ENCODE measurements around the gene NKX2-3.

Gene NKX2-3

GRCh38 chr10:99565166-99565565, 32.4 kb downstream of the NKX2-3 start:
- DNase-seq (ENCODE audit: low read depth in 2 of 2): no peak
- no peak overlapping the region for H3K4me3 ChIP-seq (replicated peaks in 1 of 2; ENCODE audit: low read depth in 2 of 2, low read length in 2 of 2)
- no peak for TF ChIP-seq CTCF (IDR thresholded peaks at IDR 0.05; ENCODE audit: low read depth, low read length)

GRCh38 chr10:99569253-99569939, 36.7 kb downstream of the NKX2-3 start:
- DNase-seq (ENCODE audit: low read depth in 2 of 2): no peak
- TF ChIP-seq CTCF (IDR thresholded peaks at IDR 0.05; ENCODE audit: low read depth, low read length): no peak
- no peak overlapping the region for H3K4me3 ChIP-seq (replicated peaks in 1 of 2; ENCODE audit: low read depth in 2 of 2, low read length in 2 of 2)

GRCh38 chr10:99569961-99570360, 37.2 kb downstream of the NKX2-3 start:
- DNase-seq (ENCODE audit: low read depth in 2 of 2): no peak
- no peak for TF ChIP-seq CTCF (IDR thresholded peaks at IDR 0.05; ENCODE audit: low read depth, low read length)
- no peak overlapping the region for H3K4me3 ChIP-seq (replicated peaks in 1 of 2; ENCODE audit: low read depth in 2 of 2, low read length in 2 of 2)

GRCh38 chr10:99571816-99572215, 39.1 kb downstream of the NKX2-3 start:
- no peak for TF ChIP-seq CTCF (IDR thresholded peaks at IDR 0.05; ENCODE audit: low read depth, low read length)
- no peak overlapping the region for H3K4me3 ChIP-seq (replicated peaks in 1 of 2; ENCODE audit: low read depth in 2 of 2, low read length in 2 of 2)
- DNase-seq (ENCODE audit: low read depth in 2 of 2): no peak

GRCh38 chr10:99573790-99574189, 41.0 kb downstream of the NKX2-3 start:
- no peak for TF ChIP-seq CTCF (IDR thresholded peaks at IDR 0.05; ENCODE audit: low read depth, low read length)
- no peak for DNase-seq (ENCODE audit: low read depth in 2 of 2)
- no peak overlapping the region for H3K4me3 ChIP-seq (replicated peaks in 1 of 2; ENCODE audit: low read depth in 2 of 2, low read length in 2 of 2)

GRCh38 chr10:99579971-99580370, 47.2 kb downstream of the NKX2-3 start:
- no peak overlapping the region for H3K4me3 ChIP-seq (replicated peaks in 1 of 2; ENCODE audit: low read depth in 2 of 2, low read length in 2 of 2)
- no peak for TF ChIP-seq CTCF (IDR thresholded peaks at IDR 0.05; ENCODE audit: low read depth, low read length)
- no peak for DNase-seq (ENCODE audit: low read depth in 2 of 2)

- no peak for DNase-seq (ENCODE audit: low read depth in 2 of 2)
- H3K4me3 ChIP-seq (replicated peaks in 1 of 2; ENCODE audit: low read depth in 2 of 2, low read length in 2 of 2): no peak overlapping the region
- no peak for TF ChIP-seq CTCF (IDR thresholded peaks at IDR 0.05; ENCODE audit: low read depth, low read length)
Observed at GRCh38 chr10:99582255-99582770, 49.6 kb downstream of the NKX2-3 start.
